ENCODE data around the gene MGAT4A. TPM values are rescaled to one million over a fixed set of nuclear protein-coding genes. Genes with fewer than 3 reads are reported as not detected.

Gene MGAT4A
- total RNA-seq, 1 donor from 2014 or later = 65.4 TPM

- DNase-seq (ENCODE audit: low read depth, low spot score) = no peak
These were observed 72.0 kb downstream of the MGAT4A start for GRCh38 chr2:98658816-98659490.

GRCh38 chr2:98656800-98657199, 74.1 kb downstream of the MGAT4A start:
- no peak for DNase-seq (ENCODE audit: low read depth, low spot score)

- DNase-seq (ENCODE audit: low read depth, low spot score) = no peak
These were observed 76.0 kb downstream of the MGAT4A start for GRCh38 chr2:98654699-98655495.

- DNase-seq (ENCODE audit: low read depth, low spot score) = no peak
These were observed 79.9 kb downstream of the MGAT4A start for GRCh38 chr2:98650998-98651397.

GRCh38 chr2:98649992-98650375, 80.9 kb downstream of the MGAT4A start:
- no peak for DNase-seq (ENCODE audit: low read depth, low spot score)

GRCh38 chr2:98649135-98649991, 81.6 kb downstream of the MGAT4A start:
- peak; percentile 71 for DNase-seq (ENCODE audit: low read depth, low spot score)

- DNase-seq (ENCODE audit: low read depth, low spot score) = no peak
These were observed 82.5 kb downstream of the MGAT4A start for GRCh38 chr2:98648451-98648850.

GRCh38 chr2:98647636-98648035, 83.3 kb downstream of the MGAT4A start:
- DNase-seq (ENCODE audit: low read depth, low spot score) = no peak

- no peak for DNase-seq (ENCODE audit: low read depth, low spot score)
These were observed 87.3 kb downstream of the MGAT4A start for GRCh38 chr2:98643496-98644100.

GRCh38 chr2:98637401-98638147, 93.4 kb downstream of the MGAT4A start:
- DNase-seq (ENCODE audit: low read depth, low spot score) = no peak

- DNase-seq (ENCODE audit: low read depth, low spot score) = no peak
These were observed 96.4 kb downstream of the MGAT4A start for GRCh38 chr2:98634406-98635092.

GRCh38 chr2:98632351-98632750, 98.6 kb downstream of the MGAT4A start:
- no peak for DNase-seq (ENCODE audit: low read depth, low spot score)

GRCh38 chr2:98623657-98624056, 107.3 kb downstream of the MGAT4A start:
- DNase-seq (ENCODE audit: low read depth, low spot score) = no peak

- DNase-seq (ENCODE audit: low read depth, low spot score) = no peak
These were observed 113.8 kb downstream of the MGAT4A start for GRCh38 chr2:98617149-98617548.

GRCh38 chr2:98615481-98615880, 115.5 kb downstream of the MGAT4A start:
- DNase-seq (ENCODE audit: low read depth, low spot score) = no peak

GRCh38 chr2:98614024-98614739, 116.8 kb downstream of the MGAT4A start:
- no peak for DNase-seq (ENCODE audit: low read depth, low spot score)

- no peak for DNase-seq (ENCODE audit: low read depth, low spot score)
These were observed 121.8 kb downstream of the MGAT4A start for GRCh38 chr2:98608962-98609604.

GRCh38 chr2:98608116-98608961, 122.6 kb downstream of the MGAT4A start, which contains the start of the genes COA5 and UNC50:
Gene COA5, minus strand, starts transcription at chr2:98608512. Its CDS starts 107 bp downstream, at chr2:98608405.
Gene UNC50, plus strand, starts transcription at chr2:98608589. Its CDS starts 1,171 bp downstream, at chr2:98609760.
- peak; percentile 68 for DNase-seq (ENCODE audit: low read depth, low spot score)
